ENCODE data around the gene RBM26.

The RBM26 gene

DNA sequence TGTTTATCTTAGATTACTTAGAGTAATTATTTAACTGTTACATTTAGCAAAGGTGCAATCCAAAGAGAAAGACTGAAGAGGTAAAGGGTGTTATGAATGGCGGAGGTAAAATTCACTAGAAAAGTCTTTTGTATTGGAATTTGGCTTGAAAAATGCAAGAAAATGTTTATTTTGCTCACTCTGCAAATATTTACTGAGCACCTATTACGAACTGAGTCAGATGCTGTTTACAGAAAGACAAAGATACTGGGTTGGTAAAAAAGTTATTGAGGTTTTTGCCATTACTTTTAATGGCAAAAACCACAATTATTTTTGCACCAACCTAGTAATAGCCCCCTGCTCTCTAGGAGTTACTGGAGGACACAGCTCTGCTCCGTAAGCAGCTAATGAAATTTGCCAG lies 135.2 kb downstream of the RBM26 start:
- DNase-seq (ENCODE audit: low spot score): no peak
